HAP-1 (cell line): ENCODE measurements around the gene SHISA9.

ENCODE experiments used
- DNase-seq, 2 experiments: peaks; one replicate each; pipeline ENCODE4 v3.0.0-alpha.2; 2016 to 2020; ENCODE audit warnings: low spot score in 2 of 2
- H3K27me3 ChIP-seq: fragments of 250-450 bp; sonication (Bioruptor Pico); 2 replicates; pipeline ENCODE4 v1.5.1; 2020; ENCODE audit warnings: low read depth, mild to moderate bottlenecking, moderate library complexity
- H3K36me3 ChIP-seq: fragments of 250-450 bp; sonication (Bioruptor Pico); replicated peaks from 2 replicates; pipeline ENCODE4 v1.5.1; 2020; ENCODE audit warnings: mild to moderate bottlenecking
- H3K4me1 ChIP-seq: fragments of 250-450 bp; sonication (Bioruptor Pico); 2 replicates; pipeline ENCODE4 v1.5.1; 2020; ENCODE audit warnings: mild to moderate bottlenecking
- H3K4me3 ChIP-seq: fragments of 250-450 bp; sonication (Bioruptor Pico); 2 replicates; pipeline ENCODE4 v1.5.1; 2020; ENCODE audit warnings: mild to moderate bottlenecking, moderate library complexity
- H3K9me3 ChIP-seq: fragments of 250-450 bp; sonication (Bioruptor Pico); 2 replicates; pipeline ENCODE4 v1.5.1; 2020; ENCODE audit warnings: mild to moderate bottlenecking, moderate library complexity
- in situ Hi-C: fragments of 300-500 bp; cut with MboI; formaldehyde crosslinking; loops from 3 replicates; pipeline ENCODE4 v1.14.3; 2020; ENCODE audit warnings: low sequenced_read_pairs, inconsistent platforms, mixed read lengths

The SHISA9 gene

GRCh38 chr16:13099822-13100221 lies 198.4 kb downstream of the SHISA9 start:
- Histone ChIP-seq H3K4me1 (no peaks in the 10 kb centered on the region), H3K27me3 (no peaks in the 10 kb centered on the region), H3K36me3 (no peaks in the 10 kb centered on the region), H3K9me3 (no peaks in the 10 kb centered on the region), H3K4me3 (no peak overlapping the region)
- in situ Hi-C loops = no loop called here
- no peak for DNase-seq

DNA sequence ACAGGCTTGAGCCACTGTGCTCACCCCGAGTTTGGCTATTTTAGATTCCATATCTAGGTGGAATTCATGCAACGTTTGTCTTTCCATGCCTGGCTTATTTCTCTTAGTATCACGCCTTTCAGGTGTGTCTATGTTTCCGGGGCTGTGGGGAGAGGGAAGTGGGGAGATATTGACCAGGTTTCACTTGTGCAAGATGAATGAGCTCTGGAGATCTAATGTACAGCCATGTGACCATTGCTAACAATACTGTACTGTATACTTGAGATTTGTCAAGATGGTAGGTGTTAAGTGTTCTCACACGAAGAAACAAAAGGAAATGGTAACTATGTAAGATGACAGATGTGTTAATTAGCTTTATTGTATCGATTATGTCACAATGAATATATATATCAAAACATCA lies 199.6 kb downstream of the SHISA9 start:
- H3K4me3 ChIP-seq = no peak overlapping the region
- no peaks in the 10 kb centered on the region for H3K36me3 ChIP-seq
- no peaks in the 10 kb centered on the region for H3K9me3 ChIP-seq
- DNase-seq = no peak
- H3K4me1 ChIP-seq = no peaks in the 10 kb centered on the region
- no peaks in the 10 kb centered on the region for H3K27me3 ChIP-seq
- in situ Hi-C loops = no loop called here

DNA sequence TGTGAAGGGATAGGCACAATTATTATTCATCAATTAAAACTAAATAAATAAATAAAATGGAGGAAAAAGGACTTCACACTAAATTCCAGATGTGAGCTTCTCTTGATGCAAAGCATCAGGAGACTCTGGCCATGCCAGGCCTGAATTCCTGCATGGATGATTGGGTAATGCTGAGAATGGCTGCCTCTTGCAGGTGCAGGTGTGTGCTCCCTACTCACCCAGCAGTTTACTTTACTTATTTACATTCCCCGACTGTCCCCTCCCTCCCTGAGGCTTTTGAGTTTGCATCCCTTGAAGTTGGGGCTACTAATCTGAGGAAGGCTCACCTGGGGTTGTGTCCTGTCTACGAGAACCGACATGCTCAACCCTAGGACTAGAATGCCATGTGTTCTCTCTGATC lies 200.4 kb downstream of the SHISA9 start:
- no peaks in the 10 kb centered on the region for H3K27me3 ChIP-seq

DNA sequence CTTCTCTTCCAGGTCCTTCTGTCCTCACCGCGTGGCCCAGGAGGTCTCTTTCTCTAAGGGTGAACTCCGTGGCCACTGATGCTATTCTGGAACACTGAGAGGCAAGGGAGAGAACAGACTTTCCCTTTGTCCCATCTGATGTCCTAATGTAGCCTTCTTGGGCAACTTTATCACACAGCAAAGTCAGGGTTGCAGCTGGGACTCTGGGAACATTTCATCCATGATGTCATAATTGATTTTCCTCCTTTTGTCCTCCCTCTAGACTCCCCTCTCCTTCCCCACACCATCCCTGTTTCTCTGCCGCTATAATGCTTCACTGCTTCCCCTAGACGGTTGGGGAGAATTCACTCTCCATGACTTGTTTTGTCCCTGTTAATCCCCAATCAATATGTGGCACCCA lies 201.0 kb downstream of the SHISA9 start:
- no peaks in the 10 kb centered on the region for H3K4me1 ChIP-seq
- H3K27me3 ChIP-seq = no peaks in the 10 kb centered on the region
- no peak overlapping the region for H3K4me3 ChIP-seq
- in situ Hi-C loops = no loop called here
- H3K36me3 ChIP-seq = no peaks in the 10 kb centered on the region
- no peaks in the 10 kb centered on the region; the same call in 1 of the 2 replicates for H3K9me3 ChIP-seq
- DNase-seq = no peak

More for the DNA sequence above, 200.4 kb downstream of the SHISA9 start:
- Histone ChIP-seq H3K4me3 (no peak overlapping the region), H3K4me1 (no peaks in the 10 kb centered on the region), H3K36me3 (no peaks in the 10 kb centered on the region), H3K9me3 (no peaks in the 10 kb centered on the region)
- DNase-seq = no peak
- in situ Hi-C loops = no loop called here

GRCh38 chr16:13103831-13104530 lies 202.6 kb downstream of the SHISA9 start:
- no peak for DNase-seq
- Histone ChIP-seq H3K27me3 (no peaks in the 10 kb centered on the region), H3K9me3 (no peaks in the 10 kb centered on the region; the same call in 1 of the 2 replicates), H3K4me1 (no peaks in the 10 kb centered on the region), H3K4me3 (no peak overlapping the region), H3K36me3 (no peaks in the 10 kb centered on the region)
- in situ Hi-C loops = no loop called here

- Histone ChIP-seq H3K4me1 (no peaks in the 10 kb centered on the region), H3K36me3 (no peaks in the 10 kb centered on the region), H3K4me3 (no peak overlapping the region), H3K27me3 (no peaks in the 10 kb centered on the region), H3K9me3 (no peaks in the 10 kb centered on the region; the same call in 1 of the 2 replicates)
- in situ Hi-C loops = no loop called here
- DNase-seq = no peak
Observed at GRCh38 chr16:13104772-13105171, 203.4 kb downstream of the SHISA9 start.

DNA sequence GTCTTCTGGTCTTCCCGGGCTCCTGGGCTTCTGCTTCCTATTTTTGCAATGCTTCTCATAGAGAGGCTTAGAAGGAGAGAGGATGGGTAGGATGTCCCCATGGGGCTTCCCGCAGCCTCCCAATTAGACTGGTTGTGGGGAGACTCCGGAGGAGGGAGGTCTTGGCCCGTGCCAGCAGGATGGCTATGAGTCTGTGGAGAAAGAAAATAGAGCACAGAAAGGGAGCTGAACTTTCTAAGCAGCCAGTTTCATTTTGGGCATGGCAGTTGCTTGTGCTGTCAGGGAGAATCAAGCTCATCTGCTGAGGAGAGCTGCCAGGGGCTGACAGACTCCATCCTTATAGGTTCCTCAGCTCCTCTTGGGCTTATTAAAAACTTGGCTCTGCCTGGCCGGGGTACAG lies 204.0 kb downstream of the SHISA9 start:
- no peak overlapping the region for H3K4me3 ChIP-seq
- no peak for DNase-seq
- H3K36me3 ChIP-seq = no peaks in the 10 kb centered on the region
- H3K4me1 ChIP-seq = no peaks in the 10 kb centered on the region
- no peaks in the 10 kb centered on the region for H3K27me3 ChIP-seq
- in situ Hi-C loops = no loop called here
- H3K9me3 ChIP-seq = no peaks in the 10 kb centered on the region; the same call in 1 of the 2 replicates

GRCh38 chr16:13106464-13106863 lies 205.1 kb downstream of the SHISA9 start:
- Histone ChIP-seq H3K36me3 (no peaks in the 10 kb centered on the region), H3K9me3 (no peaks in the 10 kb centered on the region; the same call in 1 of the 2 replicates), H3K4me1 (no peaks in the 10 kb centered on the region), H3K27me3 (no peaks in the 10 kb centered on the region), H3K4me3 (no peak overlapping the region)
- no peak for DNase-seq
- in situ Hi-C loops = no loop called here

DNA sequence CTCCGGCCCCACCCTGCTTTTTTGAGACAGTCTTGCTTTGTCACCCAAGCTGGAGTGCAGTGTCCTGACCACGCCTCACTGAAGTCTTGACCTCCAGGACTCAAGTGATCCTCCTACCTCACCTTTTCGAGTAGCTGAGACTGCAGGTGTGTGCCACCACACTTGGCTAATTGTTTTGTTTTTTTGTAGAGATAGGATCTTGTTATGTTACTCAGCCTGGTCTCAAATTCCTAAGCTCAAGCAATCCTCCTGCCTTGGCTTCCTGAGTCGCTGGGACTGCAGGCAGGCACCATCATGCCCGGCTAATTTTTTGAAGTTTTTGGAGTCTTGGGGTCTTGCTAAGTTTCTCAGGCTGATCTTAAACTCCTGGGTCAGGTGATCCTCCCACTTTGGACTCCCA lies 206.7 kb downstream of the SHISA9 start:
- no peak for DNase-seq
- H3K36me3 ChIP-seq = no peaks in the 10 kb centered on the region
- H3K4me1 ChIP-seq = no peaks in the 10 kb centered on the region
- H3K4me3 ChIP-seq = no peak overlapping the region
- H3K9me3 ChIP-seq = no peaks in the 10 kb centered on the region; the same call in 1 of the 2 replicates
- in situ Hi-C loops = no loop called here
- no peaks in the 10 kb centered on the region for H3K27me3 ChIP-seq

- in situ Hi-C loops = no loop called here
- H3K4me1 ChIP-seq = no peaks in the 10 kb centered on the region
- H3K27me3 ChIP-seq = no peaks in the 10 kb centered on the region
- DNase-seq = no peak
- no peak overlapping the region for H3K4me3 ChIP-seq
- H3K36me3 ChIP-seq = no peaks in the 10 kb centered on the region
- H3K9me3 ChIP-seq = no peaks in the 10 kb centered on the region; the same call in 1 of the 2 replicates
Observed at GRCh38 chr16:13109171-13109570, 207.8 kb downstream of the SHISA9 start.

DNA sequence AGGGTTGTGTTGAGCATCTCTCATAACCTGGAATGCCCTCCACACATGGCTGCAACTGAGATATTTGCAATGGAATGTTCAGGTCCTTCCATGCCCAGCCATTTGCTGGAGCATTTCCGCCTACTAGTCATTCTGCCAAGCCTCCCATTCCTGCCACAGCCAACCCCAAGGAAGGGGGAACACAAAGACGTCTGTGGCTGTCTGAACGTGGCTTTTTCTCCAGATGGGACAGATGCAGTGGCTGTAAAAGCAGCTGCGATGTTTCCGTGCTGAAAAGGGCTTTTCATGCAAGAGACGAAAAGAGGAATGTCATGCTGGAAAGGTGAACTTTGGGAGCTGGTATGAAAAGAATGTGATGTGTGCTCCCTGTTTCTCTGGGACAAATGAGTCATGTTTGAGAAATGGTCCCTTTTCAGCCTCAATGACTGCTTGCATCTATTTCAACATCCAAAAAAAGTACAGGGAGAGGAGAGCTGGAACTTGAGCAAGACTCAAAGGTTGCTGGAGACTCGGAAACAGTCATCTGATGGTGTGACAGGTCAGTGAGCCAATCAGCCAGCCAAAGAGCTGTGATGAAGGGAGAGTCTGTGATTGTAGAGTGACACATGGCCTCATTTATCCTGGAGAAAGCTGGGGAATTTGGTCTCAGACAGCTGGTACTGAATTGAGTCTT lies 208.9 kb downstream of the SHISA9 start:
- DNase-seq = no peak
- H3K36me3 ChIP-seq = no peaks in the 10 kb centered on the region
- in situ Hi-C loops = no loop called here
- H3K4me3 ChIP-seq = no peak overlapping the region
- no peaks in the 10 kb centered on the region; the same call in 1 of the 2 replicates for H3K9me3 ChIP-seq
- H3K27me3 ChIP-seq = no peaks in the 10 kb centered on the region
- no peaks in the 10 kb centered on the region for H3K4me1 ChIP-seq

DNA sequence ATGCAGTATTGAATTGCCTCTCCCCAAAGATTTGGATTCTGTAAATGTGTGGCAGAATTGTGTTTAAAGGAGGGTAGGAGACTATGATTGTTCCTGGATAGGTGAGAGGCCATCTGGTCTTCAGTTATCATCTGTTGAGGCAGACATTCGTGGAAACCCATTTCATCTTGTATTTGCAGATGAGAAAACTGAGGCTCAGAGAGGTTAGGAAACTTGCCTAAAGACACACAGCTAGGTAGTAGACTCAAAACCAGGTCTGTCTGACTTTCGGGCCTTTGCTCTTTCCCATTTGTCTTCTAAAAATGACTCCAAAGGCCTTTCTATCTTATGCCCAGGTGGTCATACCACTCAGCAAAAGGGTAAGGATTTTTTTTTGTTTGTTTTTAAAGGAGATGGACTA lies 210.3 kb downstream of the SHISA9 start:
- no peaks in the 10 kb centered on the region for H3K4me1 ChIP-seq
- no peak for DNase-seq
- H3K9me3 ChIP-seq = no peaks in the 10 kb centered on the region; the same call in 1 of the 2 replicates
- in situ Hi-C loops = no loop called here
- H3K27me3 ChIP-seq = no peaks in the 10 kb centered on the region
- no peaks in the 10 kb centered on the region for H3K36me3 ChIP-seq
- no peak overlapping the region for H3K4me3 ChIP-seq

GRCh38 chr16:13113741-13114140 lies 212.3 kb downstream of the SHISA9 start:
- in situ Hi-C loops = no loop called here
- H3K9me3 ChIP-seq = no peaks in the 10 kb centered on the region
- no peak overlapping the region for H3K4me3 ChIP-seq
- H3K36me3 ChIP-seq = no peaks in the 10 kb centered on the region
- no peaks in the 10 kb centered on the region for H3K27me3 ChIP-seq
- H3K4me1 ChIP-seq = no peaks in the 10 kb centered on the region
- no peak for DNase-seq

DNA sequence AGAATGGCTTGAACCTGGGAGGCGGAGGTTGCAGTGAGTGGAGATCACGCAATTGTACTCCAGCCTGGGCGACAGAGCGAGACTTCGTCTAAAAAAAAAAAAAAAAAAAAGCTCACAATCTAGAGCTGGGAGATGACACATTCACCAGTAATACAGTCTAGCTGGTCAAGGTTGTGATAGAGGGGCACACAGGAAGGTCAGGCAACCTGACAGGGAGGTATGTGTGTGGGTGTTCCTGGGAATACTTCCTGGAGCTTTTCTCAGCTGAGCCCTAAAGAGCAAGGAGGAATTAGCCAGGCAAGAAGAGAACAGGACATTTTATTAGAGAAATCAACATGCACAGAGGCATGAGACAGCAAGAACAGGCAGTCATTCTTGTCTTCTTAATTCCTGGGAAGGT lies 216.7 kb downstream of the SHISA9 start:
- Histone ChIP-seq H3K4me1 (no peaks in the 10 kb centered on the region), H3K36me3 (no peaks in the 10 kb centered on the region), H3K27me3 (no peaks in the 10 kb centered on the region), H3K4me3 (no peak overlapping the region), H3K9me3 (no peaks in the 10 kb centered on the region)
- in situ Hi-C loops = no loop called here
- DNase-seq = no peak
